ENCODE measurements around the gene NHS.

Gene NHS

DNA sequence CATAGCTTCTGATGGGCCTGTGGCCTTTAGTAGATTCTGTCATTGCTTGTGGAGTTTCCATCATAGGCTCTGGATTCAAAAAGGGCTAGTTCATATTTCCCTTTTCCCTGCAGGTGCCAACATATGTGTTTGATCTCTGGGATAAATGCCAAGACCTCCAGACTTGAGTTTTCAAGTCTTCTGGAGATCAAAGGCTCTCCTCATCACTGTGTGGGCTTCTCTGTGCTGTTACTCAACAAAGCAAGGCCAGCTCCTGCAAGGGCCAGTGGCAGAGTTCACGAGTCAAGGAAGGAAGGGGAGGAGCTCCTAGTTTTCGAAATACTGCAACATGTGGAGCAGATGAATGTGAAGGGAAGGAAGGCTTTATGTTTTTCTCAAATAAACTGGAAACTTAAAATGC lies 299.6 kb downstream of the NHS start:
- DNase-seq (ENCODE audit: low read depth in 2 of 2), result no peak

DNA sequence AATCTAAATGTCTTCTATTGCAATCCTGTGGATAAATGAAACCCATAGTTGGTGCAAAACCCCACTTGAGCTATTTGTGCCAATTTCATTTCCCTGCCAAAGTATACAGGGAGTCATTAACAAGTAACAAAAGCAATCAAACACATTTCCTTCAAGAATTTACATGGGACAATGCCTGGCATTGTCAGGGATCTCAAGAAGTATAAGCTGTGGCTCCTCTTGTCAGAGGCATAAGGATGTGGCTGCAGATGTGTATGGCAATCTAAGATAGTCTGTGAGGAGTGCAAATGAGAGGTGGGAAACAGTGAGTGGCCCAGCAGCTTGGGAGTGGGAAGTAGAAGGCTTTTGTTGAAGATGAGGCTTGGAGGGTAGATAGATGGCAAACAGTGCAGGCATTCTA lies 304.3 kb downstream of the NHS start:
- DNase-seq (ENCODE audit: low read depth in 2 of 2), result no peak

DNA sequence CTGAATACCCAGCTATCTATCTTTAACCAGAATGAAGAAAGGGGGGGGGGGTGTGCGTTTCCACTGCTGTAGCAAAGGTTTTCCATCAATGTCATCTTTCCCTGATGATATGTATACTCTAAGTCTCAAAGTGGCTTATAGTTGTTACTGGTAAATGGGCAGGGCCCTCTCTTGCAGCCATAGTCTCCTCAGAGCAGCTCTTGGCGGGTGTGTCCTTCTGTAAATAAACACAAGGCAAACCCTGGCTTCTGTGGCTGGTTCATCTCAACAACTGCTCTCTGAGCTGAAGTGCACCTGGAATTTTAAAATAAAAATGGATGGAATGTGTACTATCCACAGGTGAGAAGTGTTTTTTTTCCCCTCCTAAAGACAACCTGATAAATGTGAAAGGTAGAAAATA lies 304.8 kb downstream of the NHS start:
- no peak for DNase-seq (ENCODE audit: low read depth in 2 of 2)

DNA sequence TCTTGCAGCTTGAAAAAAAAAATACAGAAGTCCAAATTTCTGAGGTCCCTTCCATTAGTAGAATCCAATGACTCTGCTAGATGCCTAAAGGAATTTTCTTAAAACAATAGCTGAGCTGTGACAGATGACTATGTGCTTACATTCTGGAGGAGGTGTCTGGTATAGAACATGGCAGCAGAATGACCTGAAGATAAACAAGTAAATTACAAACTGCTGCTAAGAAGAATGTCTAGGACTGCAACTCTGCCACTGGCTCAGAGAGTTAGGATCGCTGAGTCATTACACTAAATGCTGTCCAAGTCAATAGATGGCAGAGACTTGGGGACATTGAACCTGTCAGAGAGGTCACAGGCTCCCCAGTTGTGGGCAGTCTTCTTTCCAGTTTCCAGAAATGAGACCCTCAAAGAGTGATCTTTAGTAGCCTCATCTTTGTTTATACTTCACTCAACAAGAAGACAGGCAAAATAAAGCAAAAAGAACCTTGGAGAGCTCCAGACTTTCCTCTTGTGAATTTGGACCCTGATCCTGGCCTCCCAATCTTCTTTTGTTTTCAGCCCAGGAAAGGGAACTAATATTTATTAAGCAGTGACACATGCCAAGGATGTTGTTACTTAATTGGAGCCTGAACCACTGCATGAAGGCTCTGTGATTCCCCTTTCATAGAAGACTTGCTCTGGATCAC lies 305.9 kb downstream of the NHS start:
- no peak for DNase-seq (ENCODE audit: low read depth in 2 of 2)

DNA sequence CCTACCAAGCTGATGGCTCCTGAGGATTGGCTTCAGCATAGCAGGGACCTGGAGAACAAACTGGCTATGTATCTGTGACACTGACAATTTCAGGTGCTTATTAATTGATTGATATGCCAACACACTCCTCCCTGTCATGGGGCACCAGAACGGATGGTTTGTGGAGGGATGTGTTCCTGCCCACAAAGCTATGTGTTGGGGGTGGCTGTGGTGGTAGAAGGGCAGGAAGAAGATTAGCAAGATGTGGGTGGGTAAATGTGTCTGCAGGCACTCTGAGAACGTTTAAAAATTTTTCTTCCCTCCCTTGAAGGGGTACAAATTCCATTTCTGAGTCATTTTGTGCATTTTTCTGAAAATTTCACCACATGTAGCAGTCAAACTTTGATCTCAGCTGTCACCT lies 307.3 kb downstream of the NHS start:
- DNase-seq (ENCODE audit: low read depth in 2 of 2), result no peak

DNA sequence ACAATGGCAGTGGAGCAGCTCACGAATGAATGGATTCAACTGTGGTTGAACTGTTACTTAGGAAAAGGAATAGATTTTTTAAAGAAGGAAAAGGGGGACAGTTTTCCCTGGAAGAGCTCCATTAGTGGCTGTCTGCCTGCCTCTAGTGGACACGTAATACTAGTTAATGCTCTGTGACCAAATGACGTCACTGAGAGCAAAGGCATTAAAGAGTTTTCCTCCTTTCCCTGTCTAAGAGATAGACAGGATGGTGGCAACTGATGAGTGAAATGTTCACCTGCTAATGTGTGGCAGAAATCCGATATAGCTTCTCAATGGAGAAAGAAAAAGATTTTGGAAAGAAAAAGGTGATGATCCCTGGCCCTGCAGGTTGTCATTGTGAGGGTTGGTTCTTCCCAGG lies 310.0 kb downstream of the NHS start:
- DNase-seq (ENCODE audit: low read depth in 2 of 2), result no peak

DNA sequence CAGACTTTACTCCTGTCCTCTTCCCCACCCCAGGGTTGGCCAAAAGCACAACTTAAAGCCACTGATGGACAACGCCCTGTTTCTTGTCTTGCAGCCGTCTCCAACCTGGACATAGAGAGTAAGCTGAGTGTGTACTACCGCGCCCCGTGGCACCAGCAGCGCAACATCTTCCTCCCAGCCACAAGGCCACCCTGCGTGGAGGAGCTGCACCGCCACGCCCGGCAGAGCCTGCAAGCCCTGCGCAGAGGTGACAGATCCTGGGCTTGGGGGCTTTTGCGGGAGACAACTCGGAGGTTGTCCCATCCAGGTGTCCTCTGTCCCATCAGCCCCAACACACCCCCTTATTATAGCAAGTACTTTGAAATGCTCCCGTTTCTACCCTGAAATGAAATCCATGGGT lies 312.6 kb downstream of the NHS start:
- DNase-seq (ENCODE audit: low read depth in 2 of 2), result no peak

DNA sequence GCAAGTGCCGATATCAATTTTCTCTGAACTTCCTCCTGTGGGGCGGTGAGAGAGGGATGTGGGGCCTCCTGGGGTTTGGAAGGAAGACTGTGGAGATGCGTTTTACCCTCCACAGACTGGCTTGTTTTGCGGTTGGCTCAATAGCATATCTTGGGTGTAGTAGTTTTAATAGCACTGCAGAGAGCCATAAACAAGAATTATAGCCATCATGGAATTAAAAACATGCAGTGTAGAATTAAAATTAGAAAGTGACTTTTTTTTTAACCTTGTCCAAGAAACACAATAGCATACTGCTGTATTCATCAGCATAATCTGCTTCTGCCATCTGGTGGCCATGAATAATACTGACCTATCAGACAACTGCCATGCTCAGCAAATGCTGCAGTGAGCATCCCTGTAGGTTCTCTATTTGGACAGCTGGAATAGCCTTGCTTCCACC lies 315.0 kb downstream of the NHS start:
- DNase-seq (ENCODE audit: low read depth in 2 of 2), result peak in 1 of 2 donors; percentile 21

DNA sequence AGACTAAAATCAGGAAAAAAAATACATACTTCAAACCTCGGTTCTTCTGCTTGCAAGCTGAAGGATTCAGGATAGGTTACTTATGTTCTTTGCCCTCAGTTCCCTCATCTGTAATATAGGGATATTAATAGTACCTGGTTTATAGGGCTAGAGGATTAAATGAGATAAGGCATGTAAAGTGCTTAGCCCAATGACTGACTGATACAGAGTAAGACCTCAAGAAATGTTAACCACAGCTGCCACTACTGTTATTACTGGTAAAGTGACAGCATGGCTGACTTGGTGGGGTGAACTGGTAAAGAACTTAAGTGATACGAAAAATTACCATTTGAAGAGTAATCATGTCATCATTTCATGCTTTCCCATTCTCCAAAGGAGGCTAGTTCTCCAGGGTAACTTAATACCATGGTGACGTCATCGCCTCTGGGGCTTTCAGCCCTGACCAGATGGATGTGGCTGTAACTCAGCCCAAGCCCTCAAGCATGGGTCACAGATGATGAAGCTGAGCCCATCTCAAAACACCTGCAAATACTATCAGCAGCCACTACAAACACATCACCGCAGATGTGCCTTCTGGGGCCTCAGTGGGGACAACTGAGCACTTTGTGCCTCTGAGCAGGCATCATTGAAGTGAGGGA lies 317.8 kb downstream of the NHS start:
- DNase-seq (ENCODE audit: low read depth in 2 of 2), result no peak

DNA sequence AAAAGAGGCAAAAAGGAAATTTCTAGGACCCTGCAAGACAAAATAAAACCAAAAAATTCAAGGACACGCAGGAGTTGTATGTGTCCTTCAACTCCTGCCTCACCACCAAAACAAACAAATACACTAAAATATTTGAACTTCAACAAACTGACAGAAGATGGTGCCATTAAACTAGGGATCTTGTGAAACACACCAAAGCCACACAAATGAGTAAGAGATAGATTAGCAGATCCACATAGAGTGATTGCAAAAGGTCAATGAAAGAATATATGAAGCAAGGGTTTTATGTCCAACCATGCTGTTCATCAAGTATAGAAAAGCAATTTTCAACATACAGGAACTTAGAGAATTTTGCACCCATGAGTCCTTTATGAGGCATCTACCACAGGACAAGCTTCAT lies 322.2 kb downstream of the NHS start:
- DNase-seq (ENCODE audit: low read depth in 2 of 2), result no peak

DNA sequence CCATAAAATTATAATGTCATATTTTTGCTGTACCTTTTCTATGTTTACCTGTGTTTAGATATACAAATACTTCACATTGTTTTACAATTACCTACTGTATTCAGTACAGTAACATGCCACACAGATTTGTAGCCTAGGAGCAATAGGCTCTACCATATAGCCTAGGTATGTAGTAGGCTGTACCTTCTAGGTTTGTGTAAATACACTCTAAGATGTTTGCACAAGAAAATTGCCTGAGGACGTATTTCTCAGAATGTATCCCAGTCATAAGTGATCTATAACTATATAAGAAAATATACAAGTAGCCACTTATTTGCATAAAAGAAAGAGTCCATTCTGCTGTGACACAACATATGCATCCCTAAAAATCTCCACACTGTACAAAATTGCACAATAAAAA lies 326.0 kb downstream of the NHS start:
- no peak for DNase-seq (ENCODE audit: low read depth in 2 of 2)

DNA sequence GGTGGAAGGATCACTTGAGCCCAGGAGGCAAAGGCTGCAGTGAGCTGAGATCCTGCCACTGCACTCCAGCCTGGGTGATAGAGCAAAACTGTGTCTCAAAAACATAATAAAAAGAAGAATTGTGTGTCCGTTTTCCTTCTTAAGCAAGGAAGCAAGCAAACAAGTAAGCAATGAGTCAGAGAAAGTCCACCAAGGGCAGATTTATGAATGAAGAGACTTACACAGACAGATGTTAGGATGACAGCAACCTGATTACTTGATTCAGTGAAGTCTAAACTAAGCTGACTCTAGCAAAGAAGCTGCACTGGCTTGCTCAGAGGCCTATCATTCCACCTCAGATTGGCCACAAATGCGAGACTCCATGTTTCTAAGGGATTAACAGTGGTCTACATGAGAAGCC lies 328.2 kb downstream of the NHS start:
- no peak for DNase-seq (ENCODE audit: low read depth in 2 of 2)

DNA sequence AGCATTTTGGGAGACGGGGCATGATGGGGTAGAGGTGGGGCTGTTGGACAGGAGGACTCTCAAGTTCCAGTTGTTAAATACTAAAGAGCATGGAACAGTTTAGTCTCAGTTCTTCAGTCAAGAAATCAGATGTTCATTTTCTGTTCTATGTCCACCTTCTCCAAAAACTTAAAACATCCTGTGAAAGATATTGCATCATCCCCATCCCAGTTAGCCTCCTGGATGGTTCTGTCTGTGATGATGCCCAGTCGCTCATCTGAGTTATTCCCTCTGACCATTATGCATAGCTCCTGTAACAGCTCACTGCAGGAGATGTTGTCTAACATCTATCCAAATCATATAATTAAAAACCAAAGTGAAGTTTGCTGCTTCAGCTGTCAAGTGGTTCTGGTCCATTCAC lies 330.2 kb downstream of the NHS start:
- no peak for DNase-seq (ENCODE audit: low read depth in 2 of 2)

DNA sequence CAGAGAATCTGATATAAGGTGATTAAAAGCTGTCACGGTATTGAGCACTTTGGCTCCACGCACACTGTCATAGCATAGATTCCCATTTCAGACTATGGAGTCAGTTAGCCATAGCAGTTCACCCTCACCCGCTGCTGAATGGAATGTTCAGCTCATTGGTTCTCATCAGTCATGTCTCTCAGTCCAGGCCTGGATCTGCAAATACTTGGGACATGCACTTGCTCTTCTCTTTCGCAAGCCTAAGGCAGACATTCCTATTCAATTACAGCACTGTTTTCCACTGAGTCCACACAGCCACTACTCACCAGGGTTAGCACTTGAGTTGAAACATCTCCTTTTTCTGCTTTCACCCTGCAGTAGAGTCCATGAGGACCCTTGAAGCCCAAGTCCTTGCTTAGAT lies 331.7 kb downstream of the NHS start:
- no peak for DNase-seq (ENCODE audit: low read depth in 2 of 2)

DNA sequence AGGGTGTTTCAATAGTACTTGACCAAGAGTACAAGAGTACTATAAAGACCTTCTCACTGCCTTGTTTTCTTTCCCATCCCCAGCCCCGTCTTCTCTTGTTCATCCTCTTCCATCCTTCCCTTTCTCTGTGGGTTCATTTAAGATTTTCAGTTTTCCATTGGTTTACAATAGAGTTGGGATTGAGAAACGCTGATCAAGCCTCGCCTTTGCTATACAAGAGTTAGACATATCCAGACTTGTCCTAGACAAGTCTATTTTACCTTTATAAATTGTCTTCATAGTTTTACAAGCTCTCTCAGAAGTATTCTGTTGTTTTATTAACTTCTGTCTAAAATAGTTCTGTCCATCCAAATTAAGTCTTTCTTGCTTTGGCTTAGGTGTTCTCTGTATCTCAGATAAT lies 332.7 kb downstream of the NHS start:
- no peak for DNase-seq (ENCODE audit: low read depth in 2 of 2)

DNA sequence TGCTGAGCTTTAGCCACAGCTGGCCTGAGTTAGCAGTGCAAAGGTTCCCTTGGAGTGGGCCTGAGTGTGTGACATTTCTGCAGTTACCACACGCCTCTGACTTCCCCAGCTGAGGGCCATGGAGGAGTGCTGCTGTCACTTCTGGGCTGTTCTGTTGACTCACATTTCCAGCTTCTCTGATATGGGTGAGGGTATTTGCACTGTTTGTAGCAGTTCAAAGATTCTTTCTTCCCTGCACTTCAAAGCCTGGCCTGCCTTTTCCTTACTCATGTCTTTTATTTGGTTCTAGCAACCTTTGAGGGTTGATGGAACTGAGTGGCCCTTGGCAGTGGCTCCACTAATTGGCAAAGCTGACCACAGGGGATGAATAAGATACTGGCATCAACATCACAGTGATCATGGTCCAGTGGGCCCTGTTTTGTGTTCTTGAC lies 335.9 kb downstream of the NHS start:
- DNase-seq (ENCODE audit: low read depth in 2 of 2), result no peak

DNA sequence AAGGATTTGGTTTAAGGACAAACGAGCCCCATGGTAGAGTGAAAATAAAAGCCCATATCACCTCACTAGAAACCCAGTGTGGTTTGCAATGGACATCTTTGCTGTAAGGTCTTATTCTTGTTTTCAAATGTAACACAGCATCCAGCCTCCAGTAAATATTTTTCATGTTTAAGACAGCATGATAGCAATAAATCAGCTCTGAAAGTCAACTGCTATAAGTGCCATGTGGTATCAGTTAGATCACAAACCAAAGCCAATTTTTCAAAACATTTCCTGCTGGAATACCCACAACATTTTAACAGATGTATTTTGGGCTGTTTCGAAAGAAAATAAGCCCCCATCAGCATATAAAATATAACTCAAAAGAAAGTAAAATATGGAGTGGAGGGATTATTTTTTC lies 338.3 kb downstream of the NHS start:
- no peak for DNase-seq (ENCODE audit: low read depth in 2 of 2)

DNA sequence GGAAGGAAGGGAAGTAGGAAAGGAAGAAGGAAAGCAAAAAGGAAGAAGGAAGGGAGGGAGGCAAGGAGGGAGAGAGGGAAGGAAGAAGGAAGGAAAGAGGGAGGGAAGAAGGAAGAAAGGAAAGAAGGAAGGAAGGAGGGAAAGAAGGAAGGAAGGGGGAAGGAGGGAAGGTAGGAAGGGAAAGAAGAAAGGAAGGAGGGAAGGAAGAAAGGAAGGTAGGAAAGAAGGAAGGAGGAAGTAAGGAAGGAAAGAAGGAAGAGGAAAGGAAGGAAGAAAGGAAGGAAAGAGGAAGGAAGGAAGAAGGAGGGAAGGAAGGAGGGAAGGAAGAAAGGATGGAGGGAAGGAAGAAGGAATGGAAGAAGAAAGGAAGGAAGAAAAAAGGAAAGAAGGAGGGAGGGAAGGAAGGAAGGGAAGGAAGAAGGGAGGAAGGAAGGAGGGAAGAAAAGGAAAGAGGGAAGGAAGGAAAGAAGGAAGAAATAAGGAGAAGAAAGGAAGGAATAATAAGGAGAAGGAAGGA lies 343.7 kb downstream of the NHS start:
- DNase-seq (ENCODE audit: low read depth in 2 of 2), result no peak

DNA sequence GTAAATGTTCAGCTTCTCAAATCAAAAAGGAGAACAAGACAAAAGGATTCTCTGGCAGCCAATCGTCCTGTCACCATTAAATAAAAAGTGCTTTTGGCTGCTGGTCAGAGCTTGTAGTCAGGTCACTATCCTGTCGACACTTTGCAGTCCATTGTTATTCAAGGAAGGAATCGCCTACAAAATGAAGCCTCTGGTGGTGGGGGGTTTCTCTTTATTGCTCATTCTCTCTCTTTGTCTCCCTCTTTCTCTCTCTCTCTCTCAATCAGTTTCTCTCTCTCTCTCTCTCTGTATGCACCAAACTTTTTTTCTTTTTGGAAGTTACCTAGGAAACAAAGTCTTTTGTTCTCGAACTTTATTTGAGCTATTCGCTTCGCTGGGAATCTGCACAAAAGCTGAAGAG lies 344.7 kb downstream of the NHS start:
- DNase-seq (ENCODE audit: low read depth in 2 of 2), result no peak

DNA sequence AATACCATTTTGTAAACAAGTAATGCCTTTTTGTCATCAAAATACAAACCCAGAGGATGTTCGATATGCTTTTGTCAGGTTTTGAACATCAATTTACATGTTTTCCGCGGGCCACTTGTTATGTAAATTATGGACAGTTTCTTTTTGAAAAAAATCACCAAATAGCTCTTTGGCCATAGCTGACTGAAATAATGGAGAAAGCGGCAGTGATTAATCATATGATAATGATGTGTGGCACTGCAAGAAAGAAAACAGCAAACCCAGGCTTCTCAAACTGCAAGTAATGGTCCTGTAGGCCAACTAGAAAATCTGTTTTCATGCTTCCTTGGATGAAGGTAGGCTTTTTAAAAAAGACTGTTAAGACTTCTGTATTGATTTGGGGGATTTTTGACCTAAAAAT lies 346.7 kb downstream of the NHS start:
- DNase-seq (ENCODE audit: low read depth in 2 of 2), result no peak

DNA sequence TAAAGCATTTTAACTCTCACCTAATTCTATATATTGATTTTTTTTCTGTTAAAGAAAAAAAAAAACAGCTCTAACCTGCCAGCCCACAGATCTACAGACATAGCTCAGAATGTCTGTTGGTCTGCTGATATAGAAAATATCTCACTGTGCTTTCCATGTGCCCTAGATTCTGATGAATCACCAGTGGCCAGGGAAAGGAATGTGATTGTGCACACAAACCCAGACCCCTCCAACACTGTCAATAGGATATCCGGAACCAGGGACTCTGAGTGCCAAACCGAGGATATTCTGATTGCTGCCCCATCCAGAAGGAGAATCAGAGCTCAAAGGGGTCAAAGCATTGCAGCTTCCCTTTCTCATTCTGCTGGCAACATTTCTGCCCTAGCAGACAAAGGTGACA lies 350.2 kb downstream of the NHS start:
- no peak for DNase-seq (ENCODE audit: low read depth in 2 of 2)

DNA sequence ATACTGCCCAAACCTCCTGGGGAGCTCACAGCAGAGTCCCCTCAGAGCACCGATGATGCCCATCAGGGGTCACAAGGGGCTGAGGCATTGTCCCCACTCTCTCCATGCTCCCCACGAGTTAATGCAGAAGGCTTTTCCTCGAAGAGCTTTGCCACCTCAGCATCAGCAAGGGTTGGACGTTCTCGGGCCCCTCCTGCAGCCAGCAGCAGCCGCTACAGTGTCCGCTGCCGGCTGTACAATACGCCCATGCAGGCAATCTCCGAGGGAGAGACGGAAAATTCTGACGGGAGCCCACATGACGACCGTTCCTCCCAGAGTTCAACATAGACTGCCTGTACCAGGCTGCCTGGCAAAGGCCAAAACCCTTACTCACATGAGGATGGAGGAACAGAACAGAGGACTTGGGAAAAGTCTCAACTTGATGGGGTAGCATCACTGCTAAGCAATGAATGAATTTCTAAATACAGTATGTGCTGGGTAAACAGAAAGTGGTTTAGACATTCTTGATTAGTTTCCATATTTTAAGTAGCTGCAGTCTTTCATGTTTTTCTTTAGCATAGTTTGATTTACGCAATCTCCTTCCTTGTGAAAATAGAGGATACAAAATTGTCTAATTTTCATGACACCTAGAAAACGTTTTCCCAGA lies 357.3 kb downstream of the NHS start:
- DNase-seq (ENCODE audit: low read depth in 2 of 2), result no peak

DNA sequence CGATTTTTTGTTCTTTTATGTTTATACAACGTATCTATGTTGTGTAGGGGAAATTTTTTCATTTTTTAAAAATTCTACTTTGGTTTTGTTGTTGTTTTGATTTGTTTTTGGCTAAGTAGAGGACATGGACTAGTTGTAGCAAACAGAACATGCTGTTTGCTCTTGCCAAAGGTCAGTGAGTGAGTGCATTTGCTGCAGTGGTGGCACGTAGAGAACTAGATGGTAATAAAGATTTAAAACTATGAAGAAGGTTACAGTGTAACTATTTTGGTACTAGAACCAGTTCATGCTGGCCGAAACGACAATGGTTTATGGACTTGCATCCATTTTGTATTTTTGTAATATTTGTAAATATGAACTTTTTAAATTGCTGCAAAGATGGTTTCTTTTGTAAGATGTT lies 360.4 kb downstream of the NHS start:
- no peak for DNase-seq (ENCODE audit: low read depth in 2 of 2)
